GM12874 (cell line): ENCODE measurements around the gene GLRA3.

ENCODE experiments used
- TF ChIP-seq, protein P1 (sequence below): IDR thresholded peaks from 2 replicates; pipeline ENCODE4 v1.5.1; 2011; ENCODE audit warnings: low read depth, mild to moderate bottlenecking, control low read depth, low read length, moderate library complexity; ENCODE audit not compliant: insufficient read depth

GLRA3 gene

GRCh38 chr4:174848596-174848995 is 19.5 kb upstream of the GLRA3 start:
- TF ChIP-seq, protein P1, sequence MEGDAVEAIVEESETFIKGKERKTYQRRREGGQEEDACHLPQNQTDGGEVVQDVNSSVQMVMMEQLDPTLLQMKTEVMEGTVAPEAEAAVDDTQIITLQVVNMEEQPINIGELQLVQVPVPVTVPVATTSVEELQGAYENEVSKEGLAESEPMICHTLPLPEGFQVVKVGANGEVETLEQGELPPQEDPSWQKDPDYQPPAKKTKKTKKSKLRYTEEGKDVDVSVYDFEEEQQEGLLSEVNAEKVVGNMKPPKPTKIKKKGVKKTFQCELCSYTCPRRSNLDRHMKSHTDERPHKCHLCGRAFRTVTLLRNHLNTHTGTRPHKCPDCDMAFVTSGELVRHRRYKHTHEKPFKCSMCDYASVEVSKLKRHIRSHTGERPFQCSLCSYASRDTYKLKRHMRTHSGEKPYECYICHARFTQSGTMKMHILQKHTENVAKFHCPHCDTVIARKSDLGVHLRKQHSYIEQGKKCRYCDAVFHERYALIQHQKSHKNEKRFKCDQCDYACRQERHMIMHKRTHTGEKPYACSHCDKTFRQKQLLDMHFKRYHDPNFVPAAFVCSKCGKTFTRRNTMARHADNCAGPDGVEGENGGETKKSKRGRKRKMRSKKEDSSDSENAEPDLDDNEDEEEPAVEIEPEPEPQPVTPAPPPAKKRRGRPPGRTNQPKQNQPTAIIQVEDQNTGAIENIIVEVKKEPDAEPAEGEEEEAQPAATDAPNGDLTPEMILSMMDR, result no peak

DNA sequence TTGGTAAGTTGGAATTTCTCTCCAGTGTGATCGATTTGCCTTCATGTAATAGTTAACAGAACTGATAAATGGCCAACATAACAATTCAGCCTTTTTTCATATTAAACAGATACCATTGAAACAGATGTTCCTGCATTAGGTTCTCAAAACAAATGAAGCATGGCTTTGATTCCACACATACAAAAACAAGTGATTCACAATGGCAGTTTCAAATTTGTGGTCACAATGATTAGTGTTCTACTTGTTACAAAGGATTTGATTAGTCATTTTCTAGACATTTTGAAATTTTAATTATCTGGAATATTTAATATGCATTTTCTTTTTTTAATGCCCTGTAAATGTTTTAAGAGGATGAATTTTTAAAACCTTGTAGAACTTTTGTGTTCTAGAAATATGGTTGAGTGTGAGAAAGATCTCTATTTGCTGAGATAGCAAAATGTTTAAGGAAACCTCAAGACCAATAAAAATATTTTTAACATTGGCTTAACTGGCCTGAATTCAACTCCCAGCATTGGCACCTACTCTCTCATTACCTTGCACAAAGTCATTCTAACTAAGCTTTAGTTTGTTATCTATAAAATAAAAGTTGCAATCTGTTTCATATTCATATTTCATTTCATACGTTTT is 18.9 kb upstream of the GLRA3 start:
- TF ChIP-seq, protein P1, result no peak

DNA sequence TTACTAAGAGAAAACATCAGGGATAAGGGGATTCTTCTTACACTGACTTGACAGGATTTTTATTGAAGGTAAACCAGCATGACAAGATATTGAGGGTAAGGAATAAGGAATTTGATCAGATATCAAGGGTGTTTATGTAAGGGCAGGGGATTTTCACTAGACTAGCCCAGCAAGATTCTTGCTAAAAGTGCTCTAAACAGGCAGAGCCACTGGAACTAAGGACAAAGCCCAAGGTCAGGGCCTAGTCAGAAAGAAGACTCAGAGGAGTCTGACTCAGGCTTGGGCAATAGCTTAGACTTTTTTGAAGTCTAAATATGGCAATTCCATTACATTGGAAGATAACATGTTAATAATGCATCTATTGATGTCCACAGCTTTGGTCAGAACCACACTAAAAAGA is 6.5 kb upstream of the GLRA3 start:
- TF ChIP-seq, protein P1, result no peak

GRCh38 chr4:174834477-174834876 is 5.4 kb upstream of the GLRA3 start:
- TF ChIP-seq, protein P1, result no peak

- TF ChIP-seq, protein P1, result no peak
Measured at GRCh38 chr4:174826660-174827059, 2.4 kb downstream of the GLRA3 start.

GRCh38 chr4:174815282-174815681 is 13.8 kb downstream of the GLRA3 start:
- TF ChIP-seq, protein P1, result no peak

DNA sequence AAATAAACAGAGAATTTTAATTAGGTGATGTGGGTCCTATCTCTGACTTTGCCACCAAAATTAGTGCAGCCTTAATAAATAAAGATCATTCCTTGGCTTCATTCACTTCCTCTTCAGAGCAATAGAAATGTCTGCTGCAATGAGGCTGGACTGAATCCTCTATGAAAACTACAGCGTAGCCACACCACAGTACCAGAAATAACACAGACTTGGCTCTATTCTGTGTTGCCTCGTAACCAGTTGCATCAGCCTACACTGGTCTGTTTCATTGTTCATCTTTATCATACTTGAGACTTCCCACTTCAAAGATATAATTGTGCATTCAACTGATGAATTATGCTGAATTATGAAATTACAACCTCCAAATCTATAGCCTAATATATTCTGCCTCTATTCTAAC is 15.8 kb downstream of the GLRA3 start:
- TF ChIP-seq, protein P1, result no peak
